ENCODE data around the gene ARPP21.

GRCh38 chr3:35646081-35646480 is 6.8 kb downstream of the ARPP21 start:
- TF ChIP-seq CTCF (IDR thresholded peaks at IDR 0.05) (no peak), ZFX (IDR thresholded peaks at IDR 0.05; ENCODE audit: borderline replicate concordance) (no peak)
